ENCODE measurements around the gene CD74. TPM values are rescaled to one million over a fixed set of nuclear protein-coding genes. Genes with fewer than 3 reads are reported as not detected.

The CD74 gene
- total and polyA plus RNA-seq, 2 donors (not counting 1 experiment from before 2014, with no cell fraction given) = 1.3 to 5.9 TPM

DNA sequence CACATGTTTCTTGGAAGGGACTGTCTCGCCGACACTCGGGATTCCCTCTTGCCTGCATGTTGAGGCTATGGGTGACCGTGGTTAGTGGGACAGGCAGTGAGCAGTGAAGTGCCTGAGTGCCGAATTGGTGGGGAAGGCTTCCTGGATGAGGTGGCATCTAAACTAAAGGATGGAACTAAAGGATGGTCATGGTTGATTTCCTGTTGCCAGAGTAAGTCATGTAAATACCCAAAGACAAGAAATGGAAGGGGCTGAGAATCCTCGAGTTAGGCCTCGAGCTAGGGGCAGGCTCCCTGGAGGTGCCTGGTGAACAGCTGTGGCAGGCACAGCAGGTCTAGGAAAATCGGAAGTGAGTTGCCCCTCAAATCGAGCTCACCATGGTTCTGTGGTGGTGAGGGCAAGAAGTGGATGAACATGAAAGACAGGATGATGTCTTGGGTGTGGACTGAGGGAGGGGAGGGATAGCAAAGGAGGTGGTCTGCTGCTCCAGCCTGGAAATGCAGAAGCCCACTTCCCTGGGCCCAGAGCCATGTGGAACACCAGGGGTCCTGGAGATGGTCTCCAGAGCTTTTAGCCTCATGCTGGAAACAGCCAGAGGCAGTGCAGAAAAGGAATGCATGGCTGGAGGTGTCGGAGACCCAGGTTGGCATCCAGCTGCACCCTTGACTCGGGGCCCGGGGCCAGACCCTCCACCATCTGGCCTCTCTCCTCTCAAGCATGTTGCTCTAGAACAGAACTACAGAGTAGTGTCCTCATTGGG lies 12.2 kb downstream of the CD74 start:
- DNase-seq (ENCODE audit: low read depth in 2 of 2) = no peak
- no peak overlapping the region for H2AFZ ChIP-seq (ENCODE audit: low read length)
- H3K9me3 ChIP-seq (ENCODE audit: control insufficient read depth, insufficient read depth, low read depth, low read length) = no peaks in the 10 kb centered on the region
- no peaks in the 10 kb centered on the region for H4K20me1 ChIP-seq (ENCODE audit: control insufficient read depth, extremely low read depth, insufficient read depth, low read length)
- no peaks in the 10 kb centered on the region for H3K79me2 ChIP-seq (ENCODE audit: control insufficient read depth, insufficient read depth, low read length)
- H3K4me1 ChIP-seq (ENCODE audit: control insufficient read depth, extremely low read depth, insufficient read depth, low read length) = peaks cover 11% of the 10 kb centered on the region
- TF ChIP-seq, protein P1, sequence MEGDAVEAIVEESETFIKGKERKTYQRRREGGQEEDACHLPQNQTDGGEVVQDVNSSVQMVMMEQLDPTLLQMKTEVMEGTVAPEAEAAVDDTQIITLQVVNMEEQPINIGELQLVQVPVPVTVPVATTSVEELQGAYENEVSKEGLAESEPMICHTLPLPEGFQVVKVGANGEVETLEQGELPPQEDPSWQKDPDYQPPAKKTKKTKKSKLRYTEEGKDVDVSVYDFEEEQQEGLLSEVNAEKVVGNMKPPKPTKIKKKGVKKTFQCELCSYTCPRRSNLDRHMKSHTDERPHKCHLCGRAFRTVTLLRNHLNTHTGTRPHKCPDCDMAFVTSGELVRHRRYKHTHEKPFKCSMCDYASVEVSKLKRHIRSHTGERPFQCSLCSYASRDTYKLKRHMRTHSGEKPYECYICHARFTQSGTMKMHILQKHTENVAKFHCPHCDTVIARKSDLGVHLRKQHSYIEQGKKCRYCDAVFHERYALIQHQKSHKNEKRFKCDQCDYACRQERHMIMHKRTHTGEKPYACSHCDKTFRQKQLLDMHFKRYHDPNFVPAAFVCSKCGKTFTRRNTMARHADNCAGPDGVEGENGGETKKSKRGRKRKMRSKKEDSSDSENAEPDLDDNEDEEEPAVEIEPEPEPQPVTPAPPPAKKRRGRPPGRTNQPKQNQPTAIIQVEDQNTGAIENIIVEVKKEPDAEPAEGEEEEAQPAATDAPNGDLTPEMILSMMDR (conservative IDR thresholded peaks at IDR 0.05 in 1 of 2, IDR thresholded peaks at IDR 0.05 in 1 of 2; ENCODE audit: low read depth in 1 of 2, low read length in 2 of 2) = no peak
- TF ChIP-seq EZH2 (IDR thresholded peaks at IDR 0.05; ENCODE audit: low read length, missing control alignments) = no peak
- H3K4me2 ChIP-seq (ENCODE audit: extremely low read depth, insufficient read depth, low read length) = no peak overlapping the region
- H3K9ac ChIP-seq (ENCODE audit: insufficient read depth, low read length) = no peak overlapping the region
- no peaks in the 10 kb centered on the region for H3K27me3 ChIP-seq (ENCODE audit: control insufficient read depth, insufficient read depth, low read length)
- H3K36me3 ChIP-seq (ENCODE audit: control insufficient read depth, insufficient read depth, low read length) = peaks cover 13% of the 10 kb centered on the region
- no peak overlapping the region for H3K4me3 ChIP-seq (replicated peaks in 1 of 4; ENCODE audit: control extremely low read depth in 1 of 4, insufficient read depth in 1 of 4, low read depth in 3 of 4, low read length in 4 of 4)
- H3K27ac ChIP-seq (ENCODE audit: insufficient read depth, low read length) = no peak overlapping the region

DNA sequence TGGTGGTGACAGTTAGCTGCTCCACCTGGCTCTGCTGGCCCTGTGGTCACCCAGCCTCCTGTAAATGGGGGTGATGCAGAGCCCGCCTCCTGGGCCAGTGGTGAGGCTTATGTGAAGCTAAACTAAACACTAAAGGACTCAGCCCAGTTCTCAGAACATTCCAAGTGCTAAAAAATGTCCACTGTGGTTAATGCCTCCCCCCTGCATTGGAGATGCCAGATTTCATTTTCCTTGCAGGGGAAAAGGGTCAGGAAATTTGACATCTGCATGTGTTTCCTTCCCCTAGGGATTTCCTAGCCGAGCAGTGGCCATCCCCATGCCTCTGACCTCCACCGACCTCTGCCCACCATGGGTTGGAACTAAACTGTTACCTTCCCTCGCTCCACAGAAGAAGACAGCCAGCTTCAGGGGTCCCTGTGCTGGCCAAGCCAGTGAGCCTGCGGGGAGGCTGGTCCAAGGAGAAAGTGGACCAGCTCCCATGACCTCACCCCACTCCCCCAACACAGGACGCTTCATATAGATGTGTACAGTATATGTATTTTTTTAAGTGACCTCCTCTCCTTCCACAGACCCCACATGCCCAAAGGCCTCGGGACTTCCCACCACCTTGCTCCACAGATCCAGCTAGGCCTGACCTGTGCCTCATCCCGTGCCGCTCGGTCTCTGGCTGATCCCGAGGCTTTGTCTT lies 13.0 kb downstream of the CD74 start:
- TF ChIP-seq EZH2 (IDR thresholded peaks at IDR 0.05; ENCODE audit: low read length, missing control alignments) = no peak
- TF ChIP-seq, protein P1 (conservative IDR thresholded peaks at IDR 0.05 in 1 of 2, IDR thresholded peaks at IDR 0.05 in 1 of 2; ENCODE audit: low read depth in 1 of 2, low read length in 2 of 2) = no peak
- Histone ChIP-seq H3K79me2 (ENCODE audit: control insufficient read depth, insufficient read depth, low read length) (no peaks in the 10 kb centered on the region), H3K36me3 (ENCODE audit: control insufficient read depth, insufficient read depth, low read length) (peaks cover 16% of the 10 kb centered on the region), H3K4me2 (ENCODE audit: extremely low read depth, insufficient read depth, low read length) (no peak overlapping the region), H2AFZ (ENCODE audit: low read length) (no peak overlapping the region), H3K27ac (ENCODE audit: insufficient read depth, low read length) (no peak overlapping the region), H4K20me1 (ENCODE audit: control insufficient read depth, extremely low read depth, insufficient read depth, low read length) (no peaks in the 10 kb centered on the region), H3K9me3 (ENCODE audit: control insufficient read depth, insufficient read depth, low read depth, low read length) (no peaks in the 10 kb centered on the region), H3K27me3 (ENCODE audit: control insufficient read depth, insufficient read depth, low read length) (no peaks in the 10 kb centered on the region), H3K4me3 (replicated peaks in 1 of 4; ENCODE audit: control extremely low read depth in 1 of 4, insufficient read depth in 1 of 4, low read depth in 3 of 4, low read length in 4 of 4) (no peak overlapping the region), H3K9ac (ENCODE audit: insufficient read depth, low read length) (no peak overlapping the region), H3K4me1 (ENCODE audit: control insufficient read depth, extremely low read depth, insufficient read depth, low read length) (peaks cover 11% of the 10 kb centered on the region)
- peak in 1 of 2 donors; percentile 23 for DNase-seq (ENCODE audit: low read depth in 2 of 2)

DNA sequence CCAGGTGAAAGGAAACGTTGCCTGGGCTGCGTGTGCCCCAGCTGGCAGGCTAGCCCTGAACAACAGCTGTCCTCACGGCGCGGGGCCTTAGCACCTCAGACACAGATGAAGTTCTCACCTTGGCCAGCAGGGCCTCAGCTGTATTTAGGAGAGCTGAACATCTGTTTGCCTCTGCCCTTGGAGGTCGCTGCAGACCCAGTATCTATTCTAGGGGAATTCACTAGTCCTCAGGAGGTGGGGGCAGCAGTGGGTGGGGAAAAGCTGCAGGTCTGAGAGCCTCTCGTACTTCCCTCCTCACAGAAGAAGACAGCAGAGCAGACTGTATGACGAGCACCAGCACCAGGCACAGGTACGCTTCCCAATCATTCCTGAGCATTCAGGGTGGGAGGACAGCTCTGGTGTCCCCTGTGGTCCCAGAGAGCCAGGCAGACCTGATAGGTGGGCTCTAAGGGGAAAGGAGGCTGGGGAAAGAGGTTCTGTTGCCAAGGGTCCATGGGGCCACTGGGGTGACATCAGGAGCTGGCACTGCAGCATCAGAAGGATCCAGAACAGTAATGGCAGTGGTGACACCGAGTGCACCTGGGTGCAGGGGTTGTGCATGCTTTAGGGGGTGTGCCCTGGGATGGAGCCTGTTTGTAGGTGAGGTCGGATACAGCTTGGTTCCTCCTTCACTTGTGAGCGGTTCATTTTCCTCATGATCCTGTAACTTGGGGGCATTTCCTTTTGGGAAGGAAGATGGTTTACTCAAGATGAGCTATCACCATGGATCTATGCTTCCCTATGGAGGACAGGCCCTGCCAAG lies 13.8 kb downstream of the CD74 start:
- Histone ChIP-seq H3K4me3 (replicated peaks in 1 of 4; ENCODE audit: control extremely low read depth in 1 of 4, insufficient read depth in 1 of 4, low read depth in 3 of 4, low read length in 4 of 4) (no peak overlapping the region), H3K79me2 (ENCODE audit: control insufficient read depth, insufficient read depth, low read length) (no peaks in the 10 kb centered on the region), H3K9ac (ENCODE audit: insufficient read depth, low read length) (no peak overlapping the region), H4K20me1 (ENCODE audit: control insufficient read depth, extremely low read depth, insufficient read depth, low read length) (no peaks in the 10 kb centered on the region), H3K36me3 (ENCODE audit: control insufficient read depth, insufficient read depth, low read length) (peaks cover 17% of the 10 kb centered on the region), H3K4me2 (ENCODE audit: extremely low read depth, insufficient read depth, low read length) (no peak overlapping the region), H2AFZ (ENCODE audit: low read length) (no peak overlapping the region), H3K27me3 (ENCODE audit: control insufficient read depth, insufficient read depth, low read length) (no peaks in the 10 kb centered on the region), H3K27ac (ENCODE audit: insufficient read depth, low read length) (no peak overlapping the region), H3K9me3 (ENCODE audit: control insufficient read depth, insufficient read depth, low read depth, low read length) (no peaks in the 10 kb centered on the region), H3K4me1 (ENCODE audit: control insufficient read depth, extremely low read depth, insufficient read depth, low read length) (peaks cover 11% of the 10 kb centered on the region)
- TF ChIP-seq, protein P1 (conservative IDR thresholded peaks at IDR 0.05 in 1 of 2, IDR thresholded peaks at IDR 0.05 in 1 of 2; ENCODE audit: low read depth in 1 of 2, low read length in 2 of 2) = peak in 1 of 2 donors; percentile 24
- no peak for TF ChIP-seq EZH2 (IDR thresholded peaks at IDR 0.05; ENCODE audit: low read length, missing control alignments)
- no peak for DNase-seq (ENCODE audit: low read depth in 2 of 2)

Measured in fibroblast of lung (primary cell).